Activated CD4-positive, alpha-beta T cell treated with anti-CD3 and anti-CD28 coated beads, Interleukin-2, amount 10 ng/mL, durations not matched to agents 7 days and 5 days (primary cell): ENCODE measurements around the gene EAF1. TPM values are rescaled to one million over a fixed set of nuclear protein-coding genes. Genes with fewer than 3 reads are reported as not detected.
"Not testable (repeated sequence)": the region's sequence is repeated elsewhere in the genome, so short reads cannot be mapped to it uniquely, and the experiment has no call there.

Experiments
- CTCF ChIA-PET: fragments of 350-600 bp; sonication (Branson Sonifier 250); formaldehyde crosslinking; loops from one replicate; lab custom pipeline; 2021; ENCODE audit warnings: antibody characterized with exemption; lab: Charles Lee
- POLR2A ChIA-PET: fragments of 350-600 bp; sonication (Branson Sonifier 250); formaldehyde crosslinking; loops from one replicate; lab custom pipeline; 2021; ENCODE audit warnings: antibody characterized with exemption; lab: Charles Lee
- DNase-seq: peaks from one replicate; pipeline ENCODE4 v3.0.0-alpha.2; 2020
- H3K27ac Mint-ChIP-seq: one replicate; pipeline ENCODE4 v1.8.0; 2021; ENCODE audit warnings: mild to moderate bottlenecking, moderate library complexity, mixed read lengths
- H3K27me3 Mint-ChIP-seq: one replicate; pipeline ENCODE4 v1.8.0; 2021; ENCODE audit warnings: mixed read lengths
- H3K36me3 Mint-ChIP-seq: one replicate; pipeline ENCODE4 v1.8.0; 2021; ENCODE audit warnings: low read depth, mixed read lengths
- H3K4me1 Mint-ChIP-seq: one replicate; pipeline ENCODE4 v1.8.0; 2021; ENCODE audit warnings: mixed read lengths
- H3K4me3 Mint-ChIP-seq: one replicate; pipeline ENCODE4 v1.8.0; 2021; ENCODE audit warnings: mild to moderate bottlenecking, moderate library complexity, mixed read lengths
- H3K9me3 Mint-ChIP-seq: one replicate; pipeline ENCODE4 v1.8.0; 2021; ENCODE audit warnings: mixed read lengths
- total RNA-seq, 2 experiments: library from RNA; stranded (reverse); gene quantifications; one replicate each; pipeline ENCODE4 v1.2.3, GENCODE V29; 2021

The EAF1 gene
- total RNA-seq, 2 experiments from 2014 or later: 30.6 to 32.5 TPM

- no peaks in the 10 kb centered on the region for H3K27me3 Mint-ChIP-seq
- H3K36me3 Mint-ChIP-seq: peaks cover 4% of the 10 kb centered on the region
- POLR2A ChIA-PET: no interaction called here
- no peak for DNase-seq
- CTCF ChIA-PET: interaction anchor here (1.9 kb wide), 1 partner anchor 10 kb away, joined by 4 read pairs; no protein-coding TSS in a partner anchor
- no peak overlapping the region for H3K4me3 Mint-ChIP-seq
- peaks cover 3% of the 10 kb centered on the region for H3K9me3 Mint-ChIP-seq
- peaks cover 18% of the 10 kb centered on the region for H3K4me1 Mint-ChIP-seq
- no peak overlapping the region for H3K27ac Mint-ChIP-seq
Observed at GRCh38 chr3:15456321-15456720, 28.9 kb downstream of the EAF1 start.

DNA sequence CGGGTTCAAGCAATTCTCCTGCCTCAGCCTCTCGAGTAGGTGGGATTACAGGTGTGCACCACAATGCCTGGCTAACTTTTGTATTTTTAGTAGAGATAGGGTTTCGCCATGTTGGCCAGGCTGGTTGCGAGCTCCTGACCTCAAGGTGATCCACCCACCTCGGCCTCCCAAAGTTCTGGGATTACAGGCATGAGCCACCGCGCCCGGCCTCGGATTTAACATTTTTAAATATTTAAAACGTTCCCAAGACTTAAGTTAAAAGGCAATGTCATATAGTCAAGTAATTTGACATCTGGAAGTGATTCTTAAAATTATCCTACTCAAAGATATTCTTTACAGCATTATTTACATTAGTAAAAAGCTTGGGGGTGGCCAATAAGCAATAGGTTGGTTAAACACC is 29.5 kb downstream of the EAF1 start:
- H3K27me3 Mint-ChIP-seq, H3K4me3 Mint-ChIP-seq, POLR2A ChIA-PET, DNase-seq, H3K27ac Mint-ChIP-seq, H3K9me3 Mint-ChIP-seq, H3K36me3 Mint-ChIP-seq: not testable (repeated sequence)
- CTCF ChIA-PET: interaction anchor here (1.9 kb wide), 1 partner anchor 9 kb away, joined by 4 read pairs; no protein-coding TSS in a partner anchor
- peaks cover 21% of the 10 kb centered on the region for H3K4me1 Mint-ChIP-seq

DNA sequence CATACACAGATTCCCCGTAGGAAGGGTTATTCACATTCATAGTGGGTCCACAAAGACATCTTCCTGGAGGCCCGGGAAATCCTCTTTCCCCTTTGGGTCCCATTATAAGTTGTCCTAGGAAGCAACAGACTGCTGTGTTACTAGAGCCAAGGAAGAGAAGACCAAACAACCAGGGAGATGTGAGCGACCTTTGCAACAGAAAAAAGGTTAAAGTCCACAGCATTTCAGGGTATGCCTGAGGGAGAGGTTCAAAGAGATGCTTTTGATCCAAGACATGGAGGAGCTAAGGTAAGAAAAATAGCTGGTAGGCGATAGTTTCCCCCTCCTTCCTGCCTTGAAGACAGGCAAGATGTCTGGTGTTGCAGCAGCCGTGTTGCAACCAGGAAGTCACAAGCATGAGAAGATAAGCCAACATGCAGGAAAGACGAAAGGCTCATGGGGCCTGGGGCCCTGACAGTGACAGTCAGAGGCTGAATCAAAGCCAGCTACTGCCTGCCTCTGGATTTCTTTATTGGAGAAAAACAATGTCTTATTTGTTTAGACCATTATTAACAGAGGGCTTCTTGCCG is 30.9 kb downstream of the EAF1 start:
- Mint-ChIP-seq H3K27me3 (no peaks in the 10 kb centered on the region), H3K4me3 (no peak overlapping the region), H3K9me3 (peaks cover 3% of the 10 kb centered on the region), H3K36me3 (peaks cover 4% of the 10 kb centered on the region), H3K27ac (no peak overlapping the region), H3K4me1 (peaks cover 26% of the 10 kb centered on the region)
- no peak for DNase-seq
- ChIA-PET CTCF (interaction anchor here (2.2 kb wide), 1 partner anchor 28 kb away, joined by 8 read pairs; no protein-coding TSS in a partner anchor), POLR2A (no interaction called here)

- ChIA-PET POLR2A (no interaction called here), CTCF (interaction anchor here (0.9 kb wide), 1 partner anchor 31 kb away, joined by 3 read pairs; no protein-coding TSS in a partner anchor)
- Mint-ChIP-seq H3K27ac (no peak overlapping the region), H3K9me3 (peaks cover 3% of the 10 kb centered on the region), H3K4me3 (no peak overlapping the region), H3K36me3 (peaks cover 6% of the 10 kb centered on the region), H3K4me1 (peaks cover 26% of the 10 kb centered on the region), H3K27me3 (no peaks in the 10 kb centered on the region)
- DNase-seq: peak; percentile 29
Observed at GRCh38 chr3:15460891-15461531, 33.6 kb downstream of the EAF1 start.

DNA sequence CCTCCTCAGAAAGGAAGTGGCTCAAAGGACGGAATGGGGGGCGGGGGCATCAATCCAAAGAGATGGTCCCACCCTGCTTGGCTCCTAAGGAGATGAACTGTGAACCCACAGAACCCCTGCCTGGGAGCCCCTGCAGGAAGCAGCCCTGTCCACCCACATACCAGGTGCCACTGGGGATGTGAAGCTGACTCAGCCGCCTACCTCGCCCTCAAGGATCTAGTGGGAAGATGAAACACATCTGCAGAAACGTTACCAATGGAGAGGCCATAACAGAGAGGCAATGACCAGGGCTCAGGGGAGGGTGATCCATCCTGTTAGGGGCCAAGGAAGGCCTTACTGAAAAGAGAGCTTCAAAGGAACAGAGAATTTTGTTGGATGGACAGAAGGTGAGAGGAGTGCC is 35.1 kb downstream of the EAF1 start:
- ChIA-PET CTCF (interaction anchor here (0.8 to 1.2 kb wide), 3 partner anchors 10 to 26 kb away, joined by 3 to 4 read pairs (median 3); no protein-coding TSS in a partner anchor), POLR2A (no interaction called here)
- peaks cover 3% of the 10 kb centered on the region for H3K9me3 Mint-ChIP-seq
- DNase-seq: no peak
- H3K36me3 Mint-ChIP-seq: peaks cover 6% of the 10 kb centered on the region
- no peaks in the 10 kb centered on the region for H3K27me3 Mint-ChIP-seq
- H3K4me3 Mint-ChIP-seq: no peak overlapping the region
- peak overlapping the region; percentile 44 for H3K27ac Mint-ChIP-seq
- H3K4me1 Mint-ChIP-seq: peaks cover 26% of the 10 kb centered on the region

DNA sequence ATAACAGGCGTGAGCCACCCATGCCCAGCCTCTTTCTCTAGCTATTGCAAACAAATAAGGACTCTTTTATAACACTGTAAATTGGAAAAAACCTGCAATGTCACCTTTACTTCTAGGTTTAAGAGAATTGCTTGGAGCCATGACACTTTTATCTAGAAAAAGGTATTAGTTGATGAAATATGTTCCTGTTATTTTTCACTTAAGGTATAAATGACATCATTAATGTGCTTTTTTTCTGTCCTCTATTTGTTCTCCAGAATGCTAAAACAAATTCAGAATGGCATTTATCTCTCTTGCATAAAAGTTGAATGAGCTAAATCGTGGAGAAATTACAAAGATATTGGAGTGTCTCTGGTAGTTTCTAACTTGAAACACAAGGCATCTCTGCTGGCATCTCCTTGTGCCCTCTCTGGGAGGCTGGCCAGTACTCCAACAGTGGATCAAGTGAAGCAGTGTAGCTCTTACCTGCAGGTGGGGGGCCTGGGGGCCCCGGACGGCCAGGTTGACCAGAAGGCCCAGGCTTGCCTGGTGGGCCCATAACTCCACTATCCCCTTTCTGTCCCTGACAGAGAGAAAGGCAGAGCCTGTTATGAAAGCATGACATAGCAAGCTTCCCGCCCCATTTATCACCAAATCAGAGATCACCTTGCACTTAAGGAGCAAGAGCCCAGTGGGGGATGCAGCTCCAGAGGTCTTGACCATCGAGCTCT is 38.6 kb downstream of the EAF1 start:
- no peak for DNase-seq
- Mint-ChIP-seq H3K27ac (no peak overlapping the region), H3K27me3 (no peaks in the 10 kb centered on the region), H3K4me1 (peaks cover 12% of the 10 kb centered on the region), H3K4me3 (no peak overlapping the region), H3K9me3 (no peaks in the 10 kb centered on the region), H3K36me3 (peaks cover 3% of the 10 kb centered on the region)
- POLR2A ChIA-PET: no interaction called here
- CTCF ChIA-PET: interaction anchor here (1.0 to 2.1 kb wide), 3 partner anchors 10 to 73 kb away, joined by 3 to 6 read pairs (median 4); no protein-coding TSS in a partner anchor

DNA sequence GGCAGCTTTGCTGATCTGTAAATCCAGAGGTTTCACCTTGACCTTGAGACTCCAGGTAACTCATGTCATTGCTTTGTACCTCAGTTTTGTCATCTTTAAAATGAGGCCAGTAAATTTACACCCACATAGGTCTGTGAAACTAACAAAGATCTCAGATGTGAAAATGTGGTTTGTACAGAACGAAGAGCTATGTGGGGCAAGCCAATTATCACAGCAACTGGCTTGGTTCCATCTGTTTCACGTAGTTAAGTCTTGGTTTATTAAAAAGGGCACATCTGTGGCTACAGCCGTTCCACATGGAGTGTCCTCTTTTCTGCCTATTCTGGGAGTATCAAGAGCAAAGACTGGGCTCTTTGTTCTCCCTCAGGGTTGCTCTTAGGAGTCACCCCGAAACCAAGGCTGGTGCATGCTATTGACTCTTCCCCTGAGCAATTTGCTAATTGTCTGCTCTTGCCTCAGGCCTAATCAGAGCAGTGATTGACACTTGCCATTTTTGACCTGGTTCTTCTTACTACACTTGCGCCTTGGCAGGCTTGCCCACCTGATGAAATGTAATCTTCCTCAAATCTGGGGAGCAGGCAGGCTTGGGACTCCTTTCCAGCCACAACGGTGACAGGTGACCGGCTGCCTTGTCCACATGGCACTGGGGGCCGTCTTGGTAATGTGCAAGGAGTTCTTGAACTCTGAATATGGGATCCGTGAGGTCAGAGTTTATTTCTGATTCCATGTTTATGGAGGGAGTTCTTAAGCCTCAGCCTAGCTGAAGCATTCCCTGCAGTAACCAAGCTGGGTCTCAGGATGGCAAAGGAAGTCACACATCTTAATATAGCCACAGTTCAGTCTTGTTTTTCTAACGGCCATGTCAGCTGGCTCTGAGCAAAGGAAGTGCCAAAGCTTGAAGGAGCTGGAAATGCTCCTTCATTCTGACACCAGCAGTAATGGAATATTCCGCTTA is 40.1 kb downstream of the EAF1 start:
- no peak overlapping the region for H3K27ac Mint-ChIP-seq
- peaks cover 1% of the 10 kb centered on the region for H3K4me1 Mint-ChIP-seq
- CTCF ChIA-PET: interaction anchor here (0.6 to 2.1 kb wide), 2 partner anchors 14 to 92 kb away, joined by 6 read pairs; no protein-coding TSS in a partner anchor
- H3K27me3 Mint-ChIP-seq: peaks cover 8% of the 10 kb centered on the region
- POLR2A ChIA-PET: no interaction called here
- no peak for DNase-seq
- no peaks in the 10 kb centered on the region for H3K9me3 Mint-ChIP-seq
- H3K36me3 Mint-ChIP-seq: peaks cover 3% of the 10 kb centered on the region
- H3K4me3 Mint-ChIP-seq: no peak overlapping the region

DNA sequence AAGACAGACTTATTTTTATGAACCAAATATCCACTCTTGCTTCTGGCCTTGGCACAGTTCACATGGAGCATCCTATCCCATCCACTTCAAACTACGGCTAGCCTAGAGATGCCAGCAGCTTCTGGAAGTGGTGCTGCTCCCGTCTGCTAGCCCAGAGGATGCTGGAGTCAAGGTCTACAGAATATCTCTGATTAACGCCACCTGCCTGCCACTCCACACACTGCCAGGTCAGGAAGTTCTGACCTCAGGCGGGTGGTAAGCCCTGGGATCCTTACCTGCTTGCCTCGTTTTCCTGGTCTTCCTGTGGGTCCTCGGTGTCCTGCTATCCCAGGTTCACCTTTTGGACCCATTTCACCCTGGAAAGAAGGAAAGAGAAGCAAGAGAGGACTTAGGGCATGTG is 42.9 kb downstream of the EAF1 start:
- H3K4me3 Mint-ChIP-seq: no peak overlapping the region
- H3K27me3 Mint-ChIP-seq: peaks cover 9% of the 10 kb centered on the region
- CTCF ChIA-PET: no interaction called here
- H3K4me1 Mint-ChIP-seq: no peaks in the 10 kb centered on the region
- no peak for DNase-seq
- H3K9me3 Mint-ChIP-seq: no peaks in the 10 kb centered on the region
- no peaks in the 10 kb centered on the region for H3K36me3 Mint-ChIP-seq
- POLR2A ChIA-PET: no interaction called here
- H3K27ac Mint-ChIP-seq: no peak overlapping the region

- H3K27me3 Mint-ChIP-seq: peaks cover 9% of the 10 kb centered on the region
- CTCF ChIA-PET: interaction anchor here (1.0 kb wide), 1 partner anchor 16 kb away, joined by 3 read pairs; no protein-coding TSS in a partner anchor
- no peak overlapping the region for H3K4me3 Mint-ChIP-seq
- POLR2A ChIA-PET: no interaction called here
- H3K9me3 Mint-ChIP-seq: no peaks in the 10 kb centered on the region
- no peak for DNase-seq
- H3K27ac Mint-ChIP-seq: no peak overlapping the region
- H3K36me3 Mint-ChIP-seq: no peaks in the 10 kb centered on the region
- no peaks in the 10 kb centered on the region for H3K4me1 Mint-ChIP-seq
Observed at GRCh38 chr3:15470849-15471248, 43.5 kb downstream of the EAF1 start.

DNA sequence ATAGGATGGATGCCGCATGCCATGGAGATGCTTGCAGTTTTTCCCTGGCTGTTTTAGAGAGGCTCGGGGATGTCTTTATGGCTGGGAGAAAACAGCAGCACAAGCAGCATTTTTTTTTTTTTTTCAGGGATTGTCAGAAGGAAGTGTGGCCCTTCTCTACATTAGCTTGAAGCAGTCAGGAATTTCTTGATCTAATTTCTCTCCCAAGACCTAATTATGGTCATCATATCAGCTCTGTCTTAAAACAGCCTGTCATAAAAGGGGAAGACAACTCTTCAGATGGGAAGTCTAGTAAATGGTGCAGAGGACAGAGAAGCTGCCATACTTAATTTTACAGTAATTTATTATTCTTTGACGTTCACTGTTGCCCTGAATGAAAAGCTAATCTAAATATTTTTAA is 44.5 kb downstream of the EAF1 start:
- H3K9me3 Mint-ChIP-seq: no peaks in the 10 kb centered on the region
- DNase-seq: no peak
- H3K27me3 Mint-ChIP-seq: peaks cover 9% of the 10 kb centered on the region
- H3K36me3 Mint-ChIP-seq: no peaks in the 10 kb centered on the region
- no peaks in the 10 kb centered on the region for H3K4me1 Mint-ChIP-seq
- POLR2A ChIA-PET: no interaction called here
- CTCF ChIA-PET: interaction anchor here (0.7 kb wide), 1 partner anchor 203 kb away, joined by 3 read pairs; no protein-coding TSS in a partner anchor
- H3K4me3 Mint-ChIP-seq: no peak overlapping the region
- no peak overlapping the region for H3K27ac Mint-ChIP-seq

DNA sequence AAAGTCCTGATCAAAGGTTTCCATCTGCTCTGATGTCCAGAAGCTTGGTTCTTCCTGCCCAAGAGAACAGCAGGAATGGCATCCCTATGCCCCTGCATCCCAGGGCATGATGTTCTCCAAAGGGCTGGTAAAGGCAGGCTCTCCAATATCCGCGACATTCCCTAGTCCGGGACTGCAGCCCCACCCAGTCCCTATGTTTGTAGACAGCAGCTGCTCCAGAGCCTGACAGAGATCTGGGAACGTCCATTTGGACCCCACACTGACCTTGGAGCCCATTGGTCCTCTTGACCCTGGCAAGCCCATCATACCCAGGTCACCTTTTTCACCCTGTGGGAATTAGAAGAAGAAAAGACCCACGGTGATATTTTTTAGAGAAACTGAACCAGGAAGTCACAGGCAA is 47.8 kb downstream of the EAF1 start:
- Mint-ChIP-seq H3K4me3 (no peak overlapping the region), H3K27me3 (peaks cover 10% of the 10 kb centered on the region), H3K9me3 (no peaks in the 10 kb centered on the region), H3K36me3 (no peaks in the 10 kb centered on the region), H3K4me1 (no peaks in the 10 kb centered on the region), H3K27ac (no peak overlapping the region)
- CTCF ChIA-PET: no interaction called here
- DNase-seq: no peak
- POLR2A ChIA-PET: no interaction called here

DNA sequence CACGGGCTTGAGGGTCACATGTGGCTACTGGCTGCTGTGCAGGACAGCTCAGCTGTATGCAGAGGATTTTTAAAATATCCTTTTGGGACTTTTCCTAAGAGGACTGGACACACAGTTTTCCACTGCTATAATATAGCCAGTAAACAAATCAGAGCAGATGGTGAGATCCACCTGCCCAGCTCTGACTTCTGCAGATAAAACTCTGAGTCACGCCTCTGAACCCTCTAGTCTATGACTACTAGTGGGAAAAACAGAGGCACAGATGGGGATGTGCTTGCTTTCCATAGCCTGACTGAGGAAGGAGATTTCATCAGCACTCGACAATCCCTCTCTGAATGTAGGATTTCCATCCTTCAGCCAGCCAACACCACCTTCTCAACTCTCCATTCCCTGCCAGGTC is 49.0 kb downstream of the EAF1 start:
- no peaks in the 10 kb centered on the region for H3K9me3 Mint-ChIP-seq

More for the DNA sequence above, 49.0 kb downstream of the EAF1 start:
- ChIA-PET CTCF (no interaction called here), POLR2A (no interaction called here)
- H3K36me3 Mint-ChIP-seq: no peaks in the 10 kb centered on the region
- no peak overlapping the region for H3K27ac Mint-ChIP-seq
- no peak for DNase-seq
- no peak overlapping the region for H3K4me3 Mint-ChIP-seq
- H3K27me3 Mint-ChIP-seq: peaks cover 12% of the 10 kb centered on the region
- no peaks in the 10 kb centered on the region for H3K4me1 Mint-ChIP-seq
